ENCODE measurements around the gene DCC.

DCC gene

DNA sequence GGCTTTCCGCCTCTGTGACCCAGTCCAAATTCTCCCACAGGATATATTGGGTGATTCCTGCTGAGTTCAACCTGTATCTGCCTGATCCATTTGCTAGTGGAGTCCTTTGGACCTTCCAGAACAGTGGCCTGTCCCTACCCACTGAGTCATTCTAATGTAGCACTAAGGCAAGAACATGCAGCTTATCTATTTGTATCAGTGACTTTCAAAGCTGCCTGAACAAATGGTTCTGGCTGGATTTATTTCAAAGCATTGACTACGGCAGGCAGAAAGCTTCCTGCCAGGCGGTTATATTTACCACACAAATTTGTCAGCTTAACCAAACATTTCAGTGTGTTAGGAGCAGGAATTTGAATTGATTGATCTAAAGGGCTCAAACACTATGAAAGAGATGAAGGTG lies 613.4 kb downstream of the DCC start:
- TF ChIP-seq, protein P1, sequence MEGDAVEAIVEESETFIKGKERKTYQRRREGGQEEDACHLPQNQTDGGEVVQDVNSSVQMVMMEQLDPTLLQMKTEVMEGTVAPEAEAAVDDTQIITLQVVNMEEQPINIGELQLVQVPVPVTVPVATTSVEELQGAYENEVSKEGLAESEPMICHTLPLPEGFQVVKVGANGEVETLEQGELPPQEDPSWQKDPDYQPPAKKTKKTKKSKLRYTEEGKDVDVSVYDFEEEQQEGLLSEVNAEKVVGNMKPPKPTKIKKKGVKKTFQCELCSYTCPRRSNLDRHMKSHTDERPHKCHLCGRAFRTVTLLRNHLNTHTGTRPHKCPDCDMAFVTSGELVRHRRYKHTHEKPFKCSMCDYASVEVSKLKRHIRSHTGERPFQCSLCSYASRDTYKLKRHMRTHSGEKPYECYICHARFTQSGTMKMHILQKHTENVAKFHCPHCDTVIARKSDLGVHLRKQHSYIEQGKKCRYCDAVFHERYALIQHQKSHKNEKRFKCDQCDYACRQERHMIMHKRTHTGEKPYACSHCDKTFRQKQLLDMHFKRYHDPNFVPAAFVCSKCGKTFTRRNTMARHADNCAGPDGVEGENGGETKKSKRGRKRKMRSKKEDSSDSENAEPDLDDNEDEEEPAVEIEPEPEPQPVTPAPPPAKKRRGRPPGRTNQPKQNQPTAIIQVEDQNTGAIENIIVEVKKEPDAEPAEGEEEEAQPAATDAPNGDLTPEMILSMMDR (IDR thresholded peaks at IDR 0.05; ENCODE audit: control insufficient read depth, insufficient read depth, low read depth, low read length, missing control alignments): no peak
- H3K4me3 ChIP-seq (ENCODE audit: control insufficient read depth, low read depth, low read length): no peak overlapping the region
- DNase-seq (ENCODE audit: low read depth): no peak

DNA sequence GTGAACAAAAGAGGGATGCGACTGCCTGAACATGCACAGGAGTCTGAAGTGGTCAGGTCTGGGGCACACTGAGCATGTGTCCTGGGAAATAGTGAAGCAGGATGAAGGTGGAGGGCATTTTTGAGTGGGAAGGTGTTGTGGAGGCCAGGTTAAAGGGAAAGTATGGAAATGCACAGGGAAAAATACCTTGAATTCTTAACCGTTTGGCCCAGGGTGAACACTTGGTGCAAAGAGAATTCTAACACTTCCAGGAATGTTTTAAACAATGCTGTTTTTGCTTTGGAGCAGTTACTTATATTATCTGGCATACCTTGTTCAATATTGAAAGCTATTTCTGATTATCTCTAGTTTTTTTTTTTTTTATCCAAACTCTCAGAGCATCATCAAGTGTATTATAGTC lies 623.5 kb downstream of the DCC start:
- TF ChIP-seq, protein P1 (IDR thresholded peaks at IDR 0.05; ENCODE audit: control insufficient read depth, insufficient read depth, low read depth, low read length, missing control alignments): no peak
- H3K4me3 ChIP-seq (ENCODE audit: control insufficient read depth, low read depth, low read length): no peak overlapping the region
- DNase-seq (ENCODE audit: low read depth): no peak

DNA sequence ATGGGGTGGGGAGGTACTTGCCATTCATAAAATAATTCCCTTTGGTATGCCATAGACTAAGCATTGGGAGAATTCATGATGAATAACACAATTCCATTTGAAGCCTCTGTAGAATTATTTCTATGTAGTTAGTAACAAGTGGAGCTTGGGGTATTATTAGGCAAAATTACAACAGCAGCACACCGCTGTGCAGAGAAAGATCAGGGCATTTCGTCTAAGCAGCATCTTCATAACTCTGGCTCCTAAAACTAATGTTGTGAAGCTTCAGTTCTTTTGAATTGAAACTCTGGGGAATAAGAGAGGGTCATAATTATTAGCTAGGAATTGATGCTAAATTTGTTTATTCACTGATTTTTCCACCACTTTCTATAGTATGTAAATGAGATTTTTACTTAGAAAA lies 630.7 kb downstream of the DCC start:
- DNase-seq (ENCODE audit: low read depth): no peak
- H3K4me3 ChIP-seq (ENCODE audit: control insufficient read depth, low read depth, low read length): no peak overlapping the region
- TF ChIP-seq, protein P1 (IDR thresholded peaks at IDR 0.05; ENCODE audit: control insufficient read depth, insufficient read depth, low read depth, low read length, missing control alignments): no peak

DNA sequence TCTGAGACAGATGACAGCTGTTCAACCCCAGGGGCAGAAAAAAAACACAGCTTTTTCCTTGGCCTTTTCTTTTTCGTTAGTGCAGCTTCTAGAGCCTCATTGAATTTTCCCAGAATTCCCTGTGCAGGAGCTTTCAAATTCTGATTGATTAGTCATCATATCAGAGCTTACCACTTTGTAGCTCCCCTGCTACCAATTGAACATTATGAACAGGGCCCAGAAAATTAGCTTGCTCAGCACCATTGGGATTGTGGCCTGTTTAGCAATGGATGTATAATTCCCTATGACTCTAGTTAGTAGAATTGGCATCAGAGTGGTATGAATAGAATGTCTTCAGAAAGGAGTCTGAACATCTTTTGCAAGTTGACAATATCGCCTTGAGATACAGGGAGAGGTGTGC lies 631.1 kb downstream of the DCC start:
- TF ChIP-seq, protein P1 (IDR thresholded peaks at IDR 0.05; ENCODE audit: control insufficient read depth, insufficient read depth, low read depth, low read length, missing control alignments): no peak
- DNase-seq (ENCODE audit: low read depth): no peak

DNA sequence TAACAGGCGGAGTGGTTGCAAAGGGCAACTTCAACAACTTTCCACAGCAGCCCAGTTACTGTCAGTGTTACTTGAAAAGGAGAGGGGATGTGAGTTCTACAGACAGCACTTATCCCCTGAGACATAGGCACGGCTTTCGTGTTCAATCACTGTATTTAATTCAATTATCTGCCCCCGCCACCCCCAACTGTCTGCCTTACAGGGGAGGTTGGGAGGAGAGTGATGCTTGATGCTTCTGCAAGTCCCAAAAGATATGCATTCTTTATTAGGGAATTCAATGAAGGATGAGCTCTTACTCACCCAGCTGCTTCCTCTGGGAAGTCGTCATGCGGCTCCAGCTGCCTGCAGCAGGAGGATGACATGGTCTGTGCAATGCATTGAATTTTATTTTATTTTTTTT lies 639.9 kb downstream of the DCC start:
- no peak overlapping the region for H3K4me3 ChIP-seq (ENCODE audit: control insufficient read depth, low read depth, low read length)
- no peak for DNase-seq (ENCODE audit: low read depth)
- TF ChIP-seq, protein P1 (IDR thresholded peaks at IDR 0.05; ENCODE audit: control insufficient read depth, insufficient read depth, low read depth, low read length, missing control alignments): no peak

More for the DNA sequence above, 631.1 kb downstream of the DCC start:
- H3K4me3 ChIP-seq (ENCODE audit: control insufficient read depth, low read depth, low read length): no peak overlapping the region

DNA sequence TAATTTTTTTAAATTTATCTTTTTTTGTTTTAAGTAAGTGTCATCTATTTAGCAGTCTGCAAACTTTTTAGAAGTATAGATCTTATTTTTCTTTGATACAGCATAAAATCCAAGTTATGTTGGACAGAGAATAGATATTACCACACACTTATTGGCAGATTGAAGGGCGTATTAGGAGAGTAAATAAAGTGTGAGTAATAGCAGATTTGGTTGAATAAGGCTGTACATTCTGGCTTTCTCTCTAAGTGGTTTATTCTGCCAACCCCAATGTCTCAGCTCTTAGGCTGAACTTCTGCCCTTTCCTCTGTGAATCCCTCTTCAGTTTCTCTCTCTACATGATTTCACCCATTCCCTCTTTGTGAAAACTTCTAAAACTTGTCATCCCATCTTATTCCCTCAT lies 651.2 kb downstream of the DCC start:
- no peak for DNase-seq (ENCODE audit: low read depth)
- TF ChIP-seq, protein P1 (IDR thresholded peaks at IDR 0.05; ENCODE audit: control insufficient read depth, insufficient read depth, low read depth, low read length, missing control alignments): no peak
- H3K4me3 ChIP-seq (ENCODE audit: control insufficient read depth, low read depth, low read length): no peak overlapping the region

DNA sequence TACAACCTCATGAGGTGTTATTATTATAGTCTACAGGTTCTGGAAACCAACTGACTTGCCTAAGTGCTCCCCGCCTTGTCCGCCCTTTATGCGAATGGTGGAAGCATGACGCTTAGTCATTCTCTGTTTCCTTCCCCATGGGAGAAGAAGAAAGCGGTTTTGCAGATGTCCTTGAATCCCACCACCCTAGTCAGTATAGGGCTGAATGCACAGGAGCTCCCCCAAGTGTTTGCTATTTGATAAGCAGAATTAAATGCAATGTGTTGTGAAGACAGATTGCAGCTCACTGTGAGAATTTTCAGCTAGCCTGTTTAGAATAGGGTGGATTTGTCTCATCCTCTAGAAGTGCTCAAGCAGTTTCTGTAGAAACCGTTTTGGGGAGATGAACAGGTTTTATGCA lies 652.0 kb downstream of the DCC start:
- DNase-seq (ENCODE audit: low read depth): no peak
- no peak overlapping the region for H3K4me3 ChIP-seq (ENCODE audit: control insufficient read depth, low read depth, low read length)
- TF ChIP-seq, protein P1 (IDR thresholded peaks at IDR 0.05; ENCODE audit: control insufficient read depth, insufficient read depth, low read depth, low read length, missing control alignments): no peak
